Measurements from ENCODE around the gene PTDSS2. TPM values are rescaled to one million over a fixed set of nuclear protein-coding genes. Genes with fewer than 3 reads are reported as not detected.

Gene PTDSS2
- total RNA-seq, 2 donors from 2014 or later, result 55.2 to 56.1 TPM

DNA sequence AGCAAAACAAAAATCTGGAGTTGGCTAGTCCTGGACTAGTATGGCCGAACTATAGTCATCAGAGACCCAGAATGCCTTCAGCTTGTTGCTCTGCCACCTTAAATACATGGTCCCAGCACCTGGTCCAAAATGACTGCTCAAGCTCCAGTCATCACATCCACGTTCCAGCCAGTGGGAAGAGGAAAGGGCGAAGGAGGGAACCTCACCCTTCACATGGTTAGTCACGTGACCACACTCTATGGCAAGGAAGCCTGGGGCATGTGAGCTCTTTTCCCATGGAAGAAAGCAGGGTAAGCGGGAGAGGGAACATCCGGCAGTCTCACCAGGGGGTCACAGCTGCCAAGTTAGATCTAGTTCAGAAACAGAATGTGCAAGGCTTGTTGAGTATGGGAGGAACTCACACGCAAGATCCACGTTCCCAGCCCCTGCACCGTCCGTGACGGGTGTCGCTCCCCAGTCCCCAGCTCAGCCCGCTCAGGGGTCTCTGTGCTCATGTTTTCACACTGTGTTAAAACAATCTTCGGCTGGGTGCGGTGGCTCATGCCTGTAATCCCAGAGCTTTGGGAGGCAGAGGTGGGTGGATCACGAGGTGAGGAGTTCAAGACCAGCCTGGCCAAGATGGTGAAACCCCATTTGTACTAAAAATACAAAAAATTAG lies 6.4 kb upstream of the PTDSS2 start:
- no peak for TF ChIP-seq CTCF (conservative IDR thresholded peaks at IDR 0.05)
- H3K4me1 ChIP-seq (ENCODE audit: control insufficient read depth, insufficient read depth, low read length), result no peaks in the 10 kb centered on the region
- H3K27ac Mint-ChIP-seq, result no peak overlapping the region
- no peak overlapping the region for H3K9ac ChIP-seq (ENCODE audit: extremely low read depth, low read length, poor library complexity, severe bottlenecking)
- H3K4me3 Mint-ChIP-seq, result no peak overlapping the region
- H3K9me3 ChIP-seq (ENCODE audit: control insufficient read depth, low read length), result no peaks in the 10 kb centered on the region
- DNase-seq, result no peak
- no peaks in the 10 kb centered on the region for H3K36me3 ChIP-seq (ENCODE audit: control insufficient read depth, insufficient read depth, low read length)
- no peaks in the 10 kb centered on the region for H3K27me3 ChIP-seq (ENCODE audit: control insufficient read depth, insufficient read depth, low read length, poor library complexity, severe bottlenecking)
- WGBS, 2 experiments (ENCODE audit: insufficient coverage in 1 of 2, insufficient read length in 1 of 2), result 85 to 90% methylated on average over 8 to 16 of the region's 16 CpGs
- H3K4me3 ChIP-seq (ENCODE audit: low read length), result no peak overlapping the region
- H3K4me1 Mint-ChIP-seq, result peaks cover 3% of the 10 kb centered on the region
- H3K9me3 Mint-ChIP-seq, result no peaks in the 10 kb centered on the region
- peaks cover 5% of the 10 kb centered on the region for H3K27me3 Mint-ChIP-seq (ENCODE audit: insufficient read depth)
- no peak overlapping the region for H3K27ac ChIP-seq (ENCODE audit: low read depth, low read length)
- H3K36me3 Mint-ChIP-seq (ENCODE audit: low read depth), result no peaks in the 10 kb centered on the region

DNA sequence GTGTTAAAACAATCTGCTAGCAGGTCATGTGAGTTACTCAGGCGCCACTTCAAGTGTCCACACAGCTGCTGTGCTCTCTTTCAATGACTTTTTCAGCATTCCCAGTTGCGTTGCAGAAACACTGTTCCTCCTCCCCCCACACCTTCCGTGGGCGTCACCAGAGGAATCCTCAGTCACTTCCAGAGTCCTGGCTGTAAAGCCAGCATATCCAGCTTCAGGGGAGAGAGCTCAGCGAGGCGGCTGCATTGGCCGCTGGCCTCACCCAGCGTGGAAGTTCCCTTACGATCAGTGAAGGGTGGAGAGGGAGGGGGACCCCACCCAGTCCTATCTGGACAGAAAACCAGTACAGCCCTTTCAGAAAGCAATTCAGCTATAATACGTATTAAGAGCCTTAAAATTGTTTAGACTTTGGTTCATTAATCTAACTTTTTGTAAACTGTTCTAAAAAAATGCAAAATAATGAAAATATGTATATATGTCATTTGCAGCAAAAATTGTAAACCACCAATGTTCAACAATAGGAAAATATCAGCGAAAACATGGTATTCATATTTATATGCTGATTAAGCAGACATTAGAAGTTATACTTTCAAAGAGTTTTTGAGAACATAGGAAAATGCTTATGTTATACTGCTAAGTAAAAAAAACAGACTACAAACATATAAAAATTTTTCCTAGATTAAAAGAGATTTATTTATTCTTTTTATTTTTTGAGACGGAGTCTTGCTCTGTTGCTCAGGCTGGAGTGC lies 5.5 kb upstream of the PTDSS2 start:
- no peak overlapping the region for H3K4me3 Mint-ChIP-seq
- 83 to 90% methylated on average over 6 to 12 of the region's 12 CpGs for WGBS, 2 experiments (ENCODE audit: insufficient coverage in 1 of 2, insufficient read length in 1 of 2)
- DNase-seq, result no peak
- H3K36me3 ChIP-seq (ENCODE audit: control insufficient read depth, insufficient read depth, low read length), result no peaks in the 10 kb centered on the region
- peaks cover 5% of the 10 kb centered on the region for H3K4me1 Mint-ChIP-seq
- H3K9me3 ChIP-seq (ENCODE audit: control insufficient read depth, low read length), result no peaks in the 10 kb centered on the region
- TF ChIP-seq CTCF (conservative IDR thresholded peaks at IDR 0.05), result no peak
- H3K9me3 Mint-ChIP-seq, result no peaks in the 10 kb centered on the region
- no peak overlapping the region for H3K9ac ChIP-seq (ENCODE audit: extremely low read depth, low read length, poor library complexity, severe bottlenecking)
- no peak overlapping the region for H3K4me3 ChIP-seq (ENCODE audit: low read length)
- peaks cover 5% of the 10 kb centered on the region for H3K27me3 Mint-ChIP-seq (ENCODE audit: insufficient read depth)
- no peak overlapping the region for H3K27ac ChIP-seq (ENCODE audit: low read depth, low read length)
- H3K27me3 ChIP-seq (ENCODE audit: control insufficient read depth, insufficient read depth, low read length, poor library complexity, severe bottlenecking), result no peaks in the 10 kb centered on the region
- H3K27ac Mint-ChIP-seq, result no peak overlapping the region
- no peaks in the 10 kb centered on the region for H3K4me1 ChIP-seq (ENCODE audit: control insufficient read depth, insufficient read depth, low read length)
- no peaks in the 10 kb centered on the region for H3K36me3 Mint-ChIP-seq (ENCODE audit: low read depth)

DNA sequence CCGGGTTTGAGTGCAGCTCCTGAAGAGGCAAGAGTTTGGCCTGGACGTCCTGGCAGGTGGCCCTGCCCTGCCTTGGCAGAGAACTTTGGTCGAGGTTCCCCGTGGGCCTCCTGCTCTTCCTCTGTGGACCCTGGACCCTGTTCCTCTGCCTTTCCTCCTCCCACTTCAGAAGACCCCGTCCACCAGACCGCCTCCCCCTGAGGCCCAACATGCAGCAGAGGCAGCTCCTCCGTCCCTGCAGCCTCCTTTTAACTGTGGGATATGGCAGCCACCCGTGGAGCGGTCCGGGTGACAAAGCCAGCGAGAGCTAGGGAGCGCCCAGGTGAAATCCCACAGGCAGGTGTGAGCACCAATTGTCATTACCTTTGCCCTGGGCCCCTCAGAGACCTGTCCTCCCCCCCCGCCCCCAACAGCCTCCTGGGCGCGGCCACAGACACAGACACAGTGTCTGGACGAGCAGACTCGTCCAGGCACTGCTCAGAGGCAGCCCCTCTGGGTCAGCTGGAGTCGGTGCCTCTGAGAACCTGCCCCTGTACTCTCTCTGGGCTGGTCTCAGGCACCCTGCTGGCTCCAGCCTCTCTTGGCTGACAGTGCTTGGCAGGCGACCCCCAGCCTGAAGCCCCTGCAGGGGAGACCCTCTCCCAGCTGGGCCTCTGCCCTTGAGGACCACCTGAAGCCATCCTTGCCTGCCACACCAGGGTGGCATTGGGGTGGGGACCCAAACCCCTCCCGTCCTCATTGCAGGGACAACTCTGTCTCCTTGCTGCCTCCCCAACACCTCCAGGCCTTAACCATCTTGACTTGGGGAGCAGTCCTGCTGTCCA lies 4.1 kb upstream of the PTDSS2 start:
- H3K27me3 Mint-ChIP-seq (ENCODE audit: insufficient read depth), result peaks cover 5% of the 10 kb centered on the region
- Histone ChIP-seq H3K4me1 (ENCODE audit: control insufficient read depth, insufficient read depth, low read length) (no peaks in the 10 kb centered on the region), H3K9ac (ENCODE audit: extremely low read depth, low read length, poor library complexity, severe bottlenecking) (no peak overlapping the region), H3K27me3 (ENCODE audit: control insufficient read depth, insufficient read depth, low read length, poor library complexity, severe bottlenecking) (no peaks in the 10 kb centered on the region), H3K27ac (ENCODE audit: low read depth, low read length) (no peak overlapping the region), H3K36me3 (ENCODE audit: control insufficient read depth, insufficient read depth, low read length) (no peaks in the 10 kb centered on the region), H3K9me3 (ENCODE audit: control insufficient read depth, low read length) (no peaks in the 10 kb centered on the region), H3K4me3 (ENCODE audit: low read length) (no peak overlapping the region)
- no peaks in the 10 kb centered on the region for H3K9me3 Mint-ChIP-seq
- TF ChIP-seq CTCF (conservative IDR thresholded peaks at IDR 0.05), result no peak
- H3K27ac Mint-ChIP-seq, result no peak overlapping the region
- H3K4me3 Mint-ChIP-seq, result no peak overlapping the region
- peak; percentile 68 for DNase-seq
- H3K4me1 Mint-ChIP-seq, result peaks cover 5% of the 10 kb centered on the region
- no peaks in the 10 kb centered on the region for H3K36me3 Mint-ChIP-seq (ENCODE audit: low read depth)
- WGBS, 2 experiments (ENCODE audit: insufficient coverage in 1 of 2, insufficient read length in 1 of 2), result 78 to 83% methylated on average over 14 to 20 of the region's 20 CpGs

Data from endodermal cell (in vitro differentiated cells).